ENCODE data around the gene ARHGEF28. TPM values are rescaled to one million over a fixed set of nuclear protein-coding genes. Genes with fewer than 3 reads are reported as not detected.

The ARHGEF28 gene, protein sequence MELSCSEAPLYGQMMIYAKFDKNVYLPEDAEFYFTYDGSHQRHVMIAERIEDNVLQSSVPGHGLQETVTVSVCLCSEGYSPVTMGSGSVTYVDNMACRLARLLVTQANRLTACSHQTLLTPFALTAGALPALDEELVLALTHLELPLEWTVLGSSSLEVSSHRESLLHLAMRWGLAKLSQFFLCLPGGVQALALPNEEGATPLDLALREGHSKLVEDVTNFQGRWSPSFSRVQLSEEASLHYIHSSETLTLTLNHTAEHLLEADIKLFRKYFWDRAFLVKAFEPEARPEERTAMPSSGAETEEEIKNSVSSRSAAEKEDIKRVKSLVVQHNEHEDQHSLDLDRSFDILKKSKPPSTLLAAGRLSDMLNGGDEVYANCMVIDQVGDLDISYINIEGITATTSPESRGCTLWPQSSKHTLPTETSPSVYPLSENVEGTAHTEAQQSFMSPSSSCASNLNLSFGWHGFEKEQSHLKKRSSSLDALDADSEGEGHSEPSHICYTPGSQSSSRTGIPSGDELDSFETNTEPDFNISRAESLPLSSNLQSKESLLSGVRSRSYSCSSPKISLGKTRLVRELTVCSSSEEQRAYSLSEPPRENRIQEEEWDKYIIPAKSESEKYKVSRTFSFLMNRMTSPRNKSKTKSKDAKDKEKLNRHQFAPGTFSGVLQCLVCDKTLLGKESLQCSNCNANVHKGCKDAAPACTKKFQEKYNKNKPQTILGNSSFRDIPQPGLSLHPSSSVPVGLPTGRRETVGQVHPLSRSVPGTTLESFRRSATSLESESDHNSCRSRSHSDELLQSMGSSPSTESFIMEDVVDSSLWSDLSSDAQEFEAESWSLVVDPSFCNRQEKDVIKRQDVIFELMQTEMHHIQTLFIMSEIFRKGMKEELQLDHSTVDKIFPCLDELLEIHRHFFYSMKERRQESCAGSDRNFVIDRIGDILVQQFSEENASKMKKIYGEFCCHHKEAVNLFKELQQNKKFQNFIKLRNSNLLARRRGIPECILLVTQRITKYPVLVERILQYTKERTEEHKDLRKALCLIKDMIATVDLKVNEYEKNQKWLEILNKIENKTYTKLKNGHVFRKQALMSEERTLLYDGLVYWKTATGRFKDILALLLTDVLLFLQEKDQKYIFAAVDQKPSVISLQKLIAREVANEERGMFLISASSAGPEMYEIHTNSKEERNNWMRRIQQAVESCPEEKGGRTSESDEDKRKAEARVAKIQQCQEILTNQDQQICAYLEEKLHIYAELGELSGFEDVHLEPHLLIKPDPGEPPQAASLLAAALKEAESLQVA (N-terminal part only)
- total RNA-seq, result 0.91 and 0.93 TPM in 2 replicates
- long read RNA-seq, result 0 reads

DNA sequence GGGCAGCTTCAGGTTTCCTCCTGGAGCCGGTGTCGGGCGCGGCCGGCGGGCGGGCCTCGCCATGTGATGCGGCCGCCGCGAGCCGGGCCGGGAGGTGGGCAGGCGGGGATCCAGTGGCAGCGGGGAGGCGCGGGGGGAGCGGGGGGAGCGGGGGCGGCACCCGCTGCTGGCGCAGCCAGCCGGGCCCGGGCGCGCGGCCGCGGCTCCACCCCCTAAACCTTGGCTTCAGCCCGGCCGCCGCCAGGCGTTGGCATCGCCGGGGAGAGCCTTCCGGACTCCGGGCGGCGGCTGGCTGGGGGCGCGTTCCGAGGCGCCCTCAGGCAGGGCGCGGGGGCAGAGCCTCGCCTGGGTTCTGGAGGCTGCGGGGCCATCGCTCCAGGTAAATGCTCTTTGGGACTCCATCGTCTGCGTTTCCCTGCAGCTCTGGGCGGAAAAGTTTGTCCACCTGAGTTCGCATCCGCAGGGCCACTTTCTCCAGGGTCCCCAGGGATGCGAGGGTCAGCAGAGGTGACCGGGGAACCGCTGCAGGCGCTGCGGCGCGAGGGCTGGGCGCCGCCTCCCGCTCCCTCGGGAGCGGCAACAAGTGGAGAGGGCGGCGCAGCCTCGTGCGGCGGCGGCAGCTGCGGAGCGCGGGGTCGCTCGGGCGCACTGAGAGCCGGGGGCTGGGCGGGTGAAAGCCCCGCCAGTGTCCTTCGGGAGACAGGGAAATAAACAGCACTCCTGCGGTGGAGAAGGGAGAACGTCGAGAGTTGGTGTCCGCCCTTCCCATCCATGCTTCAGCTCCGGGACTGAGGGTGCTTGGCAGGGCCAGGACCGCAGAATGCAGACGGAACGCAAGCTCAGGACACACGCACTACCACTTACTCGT lies at the start of gene ARHGEF28:
TSS of gene ARHGEF28 (plus strand) at position 253 of the 868 bp plus-strand sequence. CDS start 58,656 bp downstream, outside the sequence.
- Mint-ChIP-seq H3K4me3 (peak within 1 kb of the TSS; percentile 85), H3K27me3 (ENCODE audit: low read depth) (peaks cover 78% of the 10 kb centered on the region), H3K9me3 (no peaks in the 10 kb centered on the region), H3K27ac (ENCODE audit: unreplicated experiment) (no peak within 1 kb of the TSS), H3K4me1 (no peaks in the 10 kb centered on the region), H3K36me3 (ENCODE audit: low read depth) (no peaks in the 10 kb centered on the region)
- DNase-seq (ENCODE audit: low read depth, low spot score), result peak; percentile 18
- TF ChIP-seq, protein P1, sequence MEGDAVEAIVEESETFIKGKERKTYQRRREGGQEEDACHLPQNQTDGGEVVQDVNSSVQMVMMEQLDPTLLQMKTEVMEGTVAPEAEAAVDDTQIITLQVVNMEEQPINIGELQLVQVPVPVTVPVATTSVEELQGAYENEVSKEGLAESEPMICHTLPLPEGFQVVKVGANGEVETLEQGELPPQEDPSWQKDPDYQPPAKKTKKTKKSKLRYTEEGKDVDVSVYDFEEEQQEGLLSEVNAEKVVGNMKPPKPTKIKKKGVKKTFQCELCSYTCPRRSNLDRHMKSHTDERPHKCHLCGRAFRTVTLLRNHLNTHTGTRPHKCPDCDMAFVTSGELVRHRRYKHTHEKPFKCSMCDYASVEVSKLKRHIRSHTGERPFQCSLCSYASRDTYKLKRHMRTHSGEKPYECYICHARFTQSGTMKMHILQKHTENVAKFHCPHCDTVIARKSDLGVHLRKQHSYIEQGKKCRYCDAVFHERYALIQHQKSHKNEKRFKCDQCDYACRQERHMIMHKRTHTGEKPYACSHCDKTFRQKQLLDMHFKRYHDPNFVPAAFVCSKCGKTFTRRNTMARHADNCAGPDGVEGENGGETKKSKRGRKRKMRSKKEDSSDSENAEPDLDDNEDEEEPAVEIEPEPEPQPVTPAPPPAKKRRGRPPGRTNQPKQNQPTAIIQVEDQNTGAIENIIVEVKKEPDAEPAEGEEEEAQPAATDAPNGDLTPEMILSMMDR (conservative IDR thresholded peaks at IDR 0.05), result no peak

DNA sequence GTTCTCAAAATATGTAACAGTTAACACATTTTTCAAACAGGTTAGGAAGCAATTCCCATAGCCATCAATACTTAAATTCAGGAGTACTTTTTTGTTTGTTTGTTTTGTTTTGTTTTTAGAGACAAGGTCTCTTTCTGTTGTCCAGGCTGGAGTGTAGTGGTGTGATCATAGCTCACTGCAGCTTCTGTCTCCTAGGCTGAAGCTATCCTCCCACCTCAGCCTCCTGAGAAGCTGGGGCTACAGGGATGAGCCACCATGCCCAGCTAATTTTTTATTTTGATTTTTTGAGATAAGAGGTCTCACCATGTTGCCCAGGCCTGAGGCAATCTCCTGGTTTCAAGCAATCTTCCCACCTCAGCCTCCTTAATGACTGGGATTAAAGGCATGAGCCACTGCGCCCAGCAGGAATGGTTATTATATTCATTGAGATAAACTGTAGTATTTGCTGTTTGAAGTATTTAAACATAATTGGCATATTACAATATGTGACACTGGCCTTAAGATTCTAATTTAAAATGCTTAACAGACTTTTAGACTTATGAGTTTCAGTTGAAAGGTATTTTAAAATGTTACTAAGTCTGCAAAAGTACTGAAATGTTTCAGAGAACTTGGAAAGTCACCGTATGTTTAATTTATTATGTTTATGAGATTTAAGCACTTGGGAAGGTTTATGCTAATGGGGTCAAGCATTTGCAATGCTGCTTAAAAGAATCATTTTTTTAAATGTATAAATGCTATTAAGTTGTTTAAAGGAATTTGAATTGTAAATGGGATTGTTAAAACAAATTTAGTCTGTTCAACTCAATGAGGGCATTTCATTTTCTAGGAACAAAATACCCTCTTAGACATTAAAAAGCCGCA lies 43.5 kb upstream of the ARHGEF28 start:
- Mint-ChIP-seq H3K9me3 (no peaks in the 10 kb centered on the region), H3K36me3 (ENCODE audit: low read depth) (peaks cover 3% of the 10 kb centered on the region), H3K27ac (ENCODE audit: unreplicated experiment) (no peak overlapping the region), H3K4me1 (no peaks in the 10 kb centered on the region), H3K27me3 (ENCODE audit: low read depth) (no peaks in the 10 kb centered on the region), H3K4me3 (no peak overlapping the region)
- TF ChIP-seq, protein P1 (conservative IDR thresholded peaks at IDR 0.05), result no peak
- no peak for DNase-seq (ENCODE audit: low read depth, low spot score)

DNA sequence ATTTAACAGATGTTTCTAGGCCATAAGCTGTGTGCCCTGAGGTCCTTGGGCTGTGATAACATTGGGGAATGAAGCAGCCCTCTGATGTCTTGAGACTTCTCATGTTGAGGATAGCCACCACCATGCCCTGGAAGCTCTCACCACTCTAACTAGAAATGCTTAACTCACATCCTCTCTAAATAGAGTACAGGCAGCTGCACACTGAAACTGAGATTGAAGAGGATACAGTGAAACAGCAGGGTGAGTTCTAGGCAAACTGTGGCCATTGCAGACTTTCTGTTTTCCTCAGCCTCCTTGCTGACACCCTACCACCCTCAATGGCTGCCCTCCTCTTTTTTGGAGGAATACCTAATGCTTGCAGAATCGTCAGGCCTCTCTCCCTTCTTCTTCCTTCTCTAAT lies 38.1 kb upstream of the ARHGEF28 start:
- H3K27ac Mint-ChIP-seq (ENCODE audit: unreplicated experiment), result no peak overlapping the region
- DNase-seq (ENCODE audit: low read depth, low spot score), result no peak
- TF ChIP-seq, protein P1 (conservative IDR thresholded peaks at IDR 0.05), result no peak

DNA sequence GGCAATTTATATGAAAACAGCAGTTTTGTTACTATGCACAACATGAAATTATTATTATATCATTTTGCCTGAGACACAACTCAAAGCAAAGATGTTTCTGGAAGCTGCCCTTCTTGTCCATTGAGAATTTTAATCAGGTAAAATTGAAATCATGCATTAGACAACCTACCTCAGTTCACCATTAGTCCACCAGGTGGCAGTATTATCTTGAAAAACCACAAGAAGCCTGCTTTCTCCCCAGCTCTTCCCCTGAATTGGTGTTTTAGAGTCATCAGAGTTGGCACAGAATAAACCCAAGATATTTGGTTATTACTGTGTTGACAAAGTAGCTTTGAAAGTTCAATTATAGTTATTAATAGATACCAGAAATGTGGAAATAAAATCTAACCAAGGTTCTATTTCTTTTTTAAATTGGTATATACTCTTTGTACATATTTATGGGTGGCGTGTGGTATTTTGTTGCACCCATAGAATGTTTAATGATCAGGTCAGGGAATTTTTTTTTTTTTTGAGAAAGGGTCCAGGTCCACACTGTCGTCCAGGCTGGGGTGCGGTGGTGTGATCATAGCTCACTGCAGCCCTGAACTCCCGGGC lies 34.8 kb upstream of the ARHGEF28 start:
- Mint-ChIP-seq H3K27me3 (ENCODE audit: low read depth) (no peaks in the 10 kb centered on the region), H3K36me3 (ENCODE audit: low read depth) (peaks cover 3% of the 10 kb centered on the region), H3K4me3 (no peak overlapping the region), H3K27ac (ENCODE audit: unreplicated experiment) (no peak overlapping the region), H3K4me1 (no peaks in the 10 kb centered on the region), H3K9me3 (no peaks in the 10 kb centered on the region)
- TF ChIP-seq, protein P1 (conservative IDR thresholded peaks at IDR 0.05), result peak; percentile 92
- peak; percentile 73 for DNase-seq (ENCODE audit: low read depth, low spot score)

More for the DNA sequence above, 38.1 kb upstream of the ARHGEF28 start:
- Mint-ChIP-seq H3K27me3 (ENCODE audit: low read depth) (no peaks in the 10 kb centered on the region), H3K36me3 (ENCODE audit: low read depth) (peaks cover 3% of the 10 kb centered on the region), H3K4me3 (no peak overlapping the region), H3K9me3 (no peaks in the 10 kb centered on the region), H3K4me1 (no peaks in the 10 kb centered on the region)

All from neural crest cell (in vitro differentiated cells).